SK-N-SH treated with all-trans-retinoic acid at 6 μM for 48 hours (cell line): ENCODE measurements around the gene SEL1L2.

ENCODE experiments used
- ATAC-seq: fragments of 200-7000 bp; cut with Tn5 transposase; 3 replicates; pipeline ENCODE4 v1.9.1; 2020; ENCODE audit warnings: mild to moderate bottlenecking, moderate library complexity
- ARNTL ChIP-seq: fragments of 450-650 bp; formaldehyde crosslinking; IDR thresholded peaks from 2 replicates; pipeline ENCODE4 v1.5.0; 2020; ENCODE audit warnings: low read depth, mild to moderate bottlenecking, moderate library complexity, borderline replicate concordance
- BACH2 ChIP-seq: fragments of 250-450 bp; sonication (Bioruptor Pico); IDR thresholded peaks from 2 replicates; pipeline ENCODE4 v1.9.0; 2021; ENCODE audit warnings: mild to moderate bottlenecking, borderline replicate concordance
- CSDC2 ChIP-seq: fragments of 250-450 bp; sonication (Bioruptor Pico); IDR thresholded peaks from 2 replicates; pipeline ENCODE4 v1.5.0; 2020; ENCODE audit warnings: mild to moderate bottlenecking, moderate library complexity
- ESRRG ChIP-seq: fragments of 250-450 bp; sonication (Bioruptor Pico); IDR thresholded peaks from 2 replicates; pipeline ENCODE4 v1.6.1; 2021; ENCODE audit warnings: mild to moderate bottlenecking
- GLIS3 ChIP-seq: fragments of 250-450 bp; sonication (Bioruptor Pico); IDR thresholded peaks from 2 replicates; pipeline ENCODE4 v1.5.0; 2020; ENCODE audit warnings: mild to moderate bottlenecking, moderate library complexity
- OSR1 ChIP-seq: fragments of 250-450 bp; sonication (Bioruptor Pico); IDR thresholded peaks from 2 replicates; pipeline ENCODE4 v1.8.0; 2022; ENCODE audit warnings: moderate library complexity, mild to moderate bottlenecking, inconsistent platforms
- PPARA ChIP-seq: fragments of 250-450 bp; sonication (Bioruptor Pico); IDR thresholded peaks from 2 replicates; pipeline ENCODE4 v1.5.0; 2020; ENCODE audit warnings: mild to moderate bottlenecking, borderline replicate concordance
- RARB ChIP-seq: fragments of 250-450 bp; sonication (Bioruptor Pico); IDR thresholded peaks from 2 replicates; pipeline ENCODE4 v1.8.0; 2021; ENCODE audit warnings: mild to moderate bottlenecking, moderate library complexity
- SNAI2 ChIP-seq: fragments of 250-450 bp; sonication (Bioruptor Pico); IDR thresholded peaks from 2 replicates; pipeline ENCODE4 v1.5.0; 2020; ENCODE audit warnings: mild to moderate bottlenecking, moderate library complexity
- TCF4 ChIP-seq: fragments of 250-450 bp; sonication (Bioruptor Pico); IDR thresholded peaks from 2 replicates; pipeline ENCODE4 v1.8.0; 2021; ENCODE audit warnings: mild to moderate bottlenecking, moderate library complexity, borderline replicate concordance
- TOX ChIP-seq: fragments of 250-450 bp; sonication (Bioruptor Pico); IDR thresholded peaks from 2 replicates; pipeline ENCODE4 v1.8.0; 2021; ENCODE audit warnings: mild to moderate bottlenecking, moderate library complexity, borderline replicate concordance
- ZC3H10 ChIP-seq: fragments of 250-450 bp; sonication (Bioruptor Pico); IDR thresholded peaks from 2 replicates; pipeline ENCODE4 v1.5.1; 2021; ENCODE audit warnings: mild to moderate bottlenecking, moderate library complexity
- ZFP3 ChIP-seq: fragments of 250-450 bp; sonication (Bioruptor Pico); IDR thresholded peaks from 2 replicates; pipeline ENCODE4 v1.5.0; 2020; ENCODE audit warnings: mild to moderate bottlenecking, moderate library complexity
- ZNF565 ChIP-seq: fragments of 450-650 bp; formaldehyde crosslinking; conservative IDR thresholded peaks from 2 replicates; pipeline ENCODE4 v1.5.0; 2020; ENCODE audit warnings: low read depth, mild to moderate bottlenecking, moderate library complexity
- ZNF70 ChIP-seq: fragments of 450-650 bp; formaldehyde crosslinking; IDR thresholded peaks from 2 replicates; pipeline ENCODE4 v1.5.0; 2020; ENCODE audit warnings: mild to moderate bottlenecking, moderate library complexity
- ZNF8 ChIP-seq: fragments of 450-650 bp; formaldehyde crosslinking; IDR thresholded peaks from 2 replicates; pipeline ENCODE4 v1.5.0; 2020; ENCODE audit warnings: mild to moderate bottlenecking, moderate library complexity
- TF ChIP-seq, protein P1 (sequence below): fragments of 250-450 bp; sonication (Bioruptor Pico); IDR thresholded peaks from 2 replicates; pipeline ENCODE4 v1.8.0; 2020; ENCODE audit warnings: mild to moderate bottlenecking, moderate library complexity, borderline replicate concordance
- TF ChIP-seq, protein P2 (sequence below): fragments of 250-450 bp; sonication (Bioruptor Pico); IDR thresholded peaks from 2 replicates; pipeline ENCODE4 v1.5.1; 2021; ENCODE audit warnings: mild to moderate bottlenecking, moderate library complexity
- TF ChIP-seq, protein P3 (sequence below): fragments of 250-450 bp; sonication (Bioruptor Pico); IDR thresholded peaks from 2 replicates; pipeline ENCODE4 v1.8.0; 2021; ENCODE audit warnings: low read depth, mild to moderate bottlenecking, moderate library complexity, borderline replicate concordance
- TF ChIP-seq, protein P4 (sequence below): fragments of 250-450 bp; sonication (Bioruptor Pico); IDR thresholded peaks from 2 replicates; pipeline ENCODE4 v1.5.0; 2020; ENCODE audit warnings: mild to moderate bottlenecking, moderate library complexity
- TF ChIP-seq, protein P5 (sequence below): fragments of 250-450 bp; sonication (Bioruptor Pico); IDR thresholded peaks from 2 replicates; pipeline ENCODE4 v1.5.1; 2020; ENCODE audit warnings: low read depth, mild to moderate bottlenecking, moderate library complexity

Gene SEL1L2

GRCh38 chr20:13809855-13810254 lies 180.6 kb downstream of the SEL1L2 start:
- ATAC-seq = no peak
- TF ChIP-seq ZNF565 (CRISPR knock-in tag) = no peak
- TF ChIP-seq CSDC2 (CRISPR knock-in tag) = no peak
- no peak for TF ChIP-seq ZC3H10 (CRISPR knock-in tag)
- TF ChIP-seq, protein P1, sequence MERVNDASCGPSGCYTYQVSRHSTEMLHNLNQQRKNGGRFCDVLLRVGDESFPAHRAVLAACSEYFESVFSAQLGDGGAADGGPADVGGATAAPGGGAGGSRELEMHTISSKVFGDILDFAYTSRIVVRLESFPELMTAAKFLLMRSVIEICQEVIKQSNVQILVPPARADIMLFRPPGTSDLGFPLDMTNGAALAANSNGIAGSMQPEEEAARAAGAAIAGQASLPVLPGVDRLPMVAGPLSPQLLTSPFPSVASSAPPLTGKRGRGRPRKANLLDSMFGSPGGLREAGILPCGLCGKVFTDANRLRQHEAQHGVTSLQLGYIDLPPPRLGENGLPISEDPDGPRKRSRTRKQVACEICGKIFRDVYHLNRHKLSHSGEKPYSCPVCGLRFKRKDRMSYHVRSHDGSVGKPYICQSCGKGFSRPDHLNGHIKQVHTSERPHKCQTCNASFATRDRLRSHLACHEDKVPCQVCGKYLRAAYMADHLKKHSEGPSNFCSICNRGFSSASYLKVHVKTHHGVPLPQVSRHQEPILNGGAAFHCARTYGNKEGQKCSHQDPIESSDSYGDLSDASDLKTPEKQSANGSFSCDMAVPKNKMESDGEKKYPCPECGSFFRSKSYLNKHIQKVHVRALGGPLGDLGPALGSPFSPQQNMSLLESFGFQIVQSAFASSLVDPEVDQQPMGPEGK (CRISPR knock-in tag) = no peak
- TF ChIP-seq RARB (CRISPR knock-in tag) = no peak
- no peak for TF ChIP-seq ARNTL
- TF ChIP-seq, protein P2, sequence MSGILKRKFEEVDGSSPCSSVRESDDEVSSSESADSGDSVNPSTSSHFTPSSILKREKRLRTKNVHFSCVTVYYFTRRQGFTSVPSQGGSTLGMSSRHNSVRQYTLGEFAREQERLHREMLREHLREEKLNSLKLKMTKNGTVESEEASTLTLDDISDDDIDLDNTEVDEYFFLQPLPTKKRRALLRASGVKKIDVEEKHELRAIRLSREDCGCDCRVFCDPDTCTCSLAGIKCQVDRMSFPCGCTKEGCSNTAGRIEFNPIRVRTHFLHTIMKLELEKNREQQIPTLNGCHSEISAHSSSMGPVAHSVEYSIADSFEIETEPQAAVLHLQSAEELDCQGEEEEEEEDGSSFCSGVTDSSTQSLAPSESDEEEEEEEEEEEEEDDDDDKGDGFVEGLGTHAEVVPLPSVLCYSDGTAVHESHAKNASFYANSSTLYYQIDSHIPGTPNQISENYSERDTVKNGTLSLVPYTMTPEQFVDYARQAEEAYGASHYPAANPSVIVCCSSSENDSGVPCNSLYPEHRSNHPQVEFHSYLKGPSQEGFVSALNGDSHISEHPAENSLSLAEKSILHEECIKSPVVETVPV = no peak
- TF ChIP-seq OSR1 (CRISPR knock-in tag) = no peak
- no peak for TF ChIP-seq TOX (CRISPR knock-in tag)
- no peak for TF ChIP-seq PPARA (CRISPR knock-in tag)
- TF ChIP-seq SNAI2 (CRISPR knock-in tag) = no peak
- TF ChIP-seq GLIS3 (CRISPR knock-in tag) = no peak
- TF ChIP-seq, protein P3, sequence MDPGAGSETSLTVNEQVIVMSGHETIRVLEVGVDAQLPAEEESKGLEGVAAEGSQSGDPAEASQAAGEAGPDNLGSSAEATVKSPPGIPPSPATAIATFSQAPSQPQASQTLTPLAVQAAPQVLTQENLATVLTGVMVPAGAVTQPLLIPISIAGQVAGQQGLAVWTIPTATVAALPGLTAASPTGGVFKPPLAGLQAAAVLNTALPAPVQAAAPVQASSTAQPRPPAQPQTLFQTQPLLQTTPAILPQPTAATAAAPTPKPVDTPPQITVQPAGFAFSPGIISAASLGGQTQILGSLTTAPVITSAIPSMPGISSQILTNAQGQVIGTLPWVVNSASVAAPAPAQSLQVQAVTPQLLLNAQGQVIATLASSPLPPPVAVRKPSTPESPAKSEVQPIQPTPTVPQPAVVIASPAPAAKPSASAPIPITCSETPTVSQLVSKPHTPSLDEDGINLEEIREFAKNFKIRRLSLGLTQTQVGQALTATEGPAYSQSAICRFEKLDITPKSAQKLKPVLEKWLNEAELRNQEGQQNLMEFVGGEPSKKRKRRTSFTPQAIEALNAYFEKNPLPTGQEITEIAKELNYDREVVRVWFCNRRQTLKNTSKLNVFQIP (CRISPR knock-in tag) = no peak
- no peak for TF ChIP-seq TCF4 (CRISPR knock-in tag)
- TF ChIP-seq ZNF8 (CRISPR knock-in tag) = no peak
- no peak for TF ChIP-seq BACH2
- TF ChIP-seq ESRRG (CRISPR knock-in tag) = no peak
- TF ChIP-seq, protein P4, sequence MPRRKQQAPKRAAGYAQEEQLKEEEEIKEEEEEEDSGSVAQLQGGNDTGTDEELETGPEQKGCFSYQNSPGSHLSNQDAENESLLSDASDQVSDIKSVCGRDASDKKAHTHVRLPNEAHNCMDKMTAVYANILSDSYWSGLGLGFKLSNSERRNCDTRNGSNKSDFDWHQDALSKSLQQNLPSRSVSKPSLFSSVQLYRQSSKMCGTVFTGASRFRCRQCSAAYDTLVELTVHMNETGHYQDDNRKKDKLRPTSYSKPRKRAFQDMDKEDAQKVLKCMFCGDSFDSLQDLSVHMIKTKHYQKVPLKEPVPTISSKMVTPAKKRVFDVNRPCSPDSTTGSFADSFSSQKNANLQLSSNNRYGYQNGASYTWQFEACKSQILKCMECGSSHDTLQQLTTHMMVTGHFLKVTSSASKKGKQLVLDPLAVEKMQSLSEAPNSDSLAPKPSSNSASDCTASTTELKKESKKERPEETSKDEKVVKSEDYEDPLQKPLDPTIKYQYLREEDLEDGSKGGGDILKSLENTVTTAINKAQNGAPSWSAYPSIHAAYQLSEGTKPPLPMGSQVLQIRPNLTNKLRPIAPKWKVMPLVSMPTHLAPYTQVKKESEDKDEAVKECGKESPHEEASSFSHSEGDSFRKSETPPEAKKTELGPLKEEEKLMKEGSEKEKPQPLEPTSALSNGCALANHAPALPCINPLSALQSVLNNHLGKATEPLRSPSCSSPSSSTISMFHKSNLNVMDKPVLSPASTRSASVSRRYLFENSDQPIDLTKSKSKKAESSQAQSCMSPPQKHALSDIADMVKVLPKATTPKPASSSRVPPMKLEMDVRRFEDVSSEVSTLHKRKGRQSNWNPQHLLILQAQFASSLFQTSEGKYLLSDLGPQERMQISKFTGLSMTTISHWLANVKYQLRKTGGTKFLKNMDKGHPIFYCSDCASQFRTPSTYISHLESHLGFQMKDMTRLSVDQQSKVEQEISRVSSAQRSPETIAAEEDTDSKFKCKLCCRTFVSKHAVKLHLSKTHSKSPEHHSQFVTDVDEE (CRISPR knock-in tag) = no peak

DNA sequence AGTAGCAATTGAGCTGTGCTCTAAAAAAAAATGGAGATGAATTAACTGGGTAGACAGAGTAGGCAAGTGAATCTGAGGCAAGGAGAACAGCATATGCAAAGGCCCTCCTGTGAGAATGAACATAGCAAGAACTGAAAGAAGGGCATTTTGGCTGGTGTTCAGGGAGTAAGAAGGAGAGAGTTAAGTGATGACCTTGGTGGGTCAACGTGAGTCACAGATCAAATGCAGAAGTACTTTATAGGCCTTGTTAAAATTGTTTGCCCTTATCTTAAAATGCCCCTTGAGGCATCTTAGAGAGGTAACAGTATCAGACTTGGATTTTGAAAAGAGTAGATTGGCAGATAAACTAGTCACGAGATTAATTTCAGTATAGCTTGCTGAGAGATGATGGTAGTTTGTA lies 181.0 kb downstream of the SEL1L2 start:
- TF ChIP-seq ZFP3 (no peak), ARNTL (no peak), PPARA (CRISPR knock-in tag) (no peak)
- no peak for ATAC-seq

GRCh38 chr20:13800728-13801134 lies 189.7 kb downstream of the SEL1L2 start:
- TF ChIP-seq BACH2 (no peak), SNAI2 (CRISPR knock-in tag) (peak; percentile 86), ZNF70 (no peak), ZFP3 (0 out of 2 replicates have a peak, but pooled peaks have one; percentile 36), TCF4 (CRISPR knock-in tag) (peak; percentile 42; the same call in 1 of the 2 replicates)
- TF ChIP-seq, protein P4 (CRISPR knock-in tag) = peak; percentile 36; the same call in 1 of the 2 replicates
- TF ChIP-seq, protein P5, sequence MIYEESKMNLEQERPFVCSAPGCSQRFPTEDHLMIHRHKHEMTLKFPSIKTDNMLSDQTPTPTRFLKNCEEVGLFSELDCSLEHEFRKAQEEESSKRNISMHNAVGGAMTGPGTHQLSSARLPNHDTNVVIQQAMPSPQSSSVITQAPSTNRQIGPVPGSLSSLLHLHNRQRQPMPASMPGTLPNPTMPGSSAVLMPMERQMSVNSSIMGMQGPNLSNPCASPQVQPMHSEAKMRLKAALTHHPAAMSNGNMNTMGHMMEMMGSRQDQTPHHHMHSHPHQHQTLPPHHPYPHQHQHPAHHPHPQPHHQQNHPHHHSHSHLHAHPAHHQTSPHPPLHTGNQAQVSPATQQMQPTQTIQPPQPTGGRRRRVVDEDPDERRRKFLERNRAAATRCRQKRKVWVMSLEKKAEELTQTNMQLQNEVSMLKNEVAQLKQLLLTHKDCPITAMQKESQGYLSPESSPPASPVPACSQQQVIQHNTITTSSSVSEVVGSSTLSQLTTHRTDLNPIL (CRISPR knock-in tag) = no peak

More at GRCh38 chr20:13800728-13801134, 189.7 kb downstream of the SEL1L2 start:
- ATAC-seq = peak; percentile 95
